PC-3 (cell line): ENCODE results near the gene SPIN4.
"Not testable (repeated sequence)": the region's sequence is repeated elsewhere in the genome, so short reads cannot be mapped to it uniquely, and the experiment has no call there.

Source experiments
- EZH2 ChIP-seq: fragments of 300-600 bp; sonication (generic); IDR thresholded peaks from one replicate; pipeline ENCODE4 v1.6.1; 2017; ENCODE audit warnings: antibody characterized with exemption, mild to moderate bottlenecking, low read length; ENCODE audit not compliant: unreplicated experiment
- TF ChIP-seq, protein P1 (sequence below): fragments of 300-600 bp; sonication (generic); conservative IDR thresholded peaks from 2 replicates; pipeline ENCODE4 v1.5.1; 2017; ENCODE audit warnings: antibody characterized with exemption, low read depth, mild to moderate bottlenecking, low read length

GRCh38 chrX:63367699-63368098 is 16.6 kb upstream of the SPIN4 start:
- TF ChIP-seq, protein P1, sequence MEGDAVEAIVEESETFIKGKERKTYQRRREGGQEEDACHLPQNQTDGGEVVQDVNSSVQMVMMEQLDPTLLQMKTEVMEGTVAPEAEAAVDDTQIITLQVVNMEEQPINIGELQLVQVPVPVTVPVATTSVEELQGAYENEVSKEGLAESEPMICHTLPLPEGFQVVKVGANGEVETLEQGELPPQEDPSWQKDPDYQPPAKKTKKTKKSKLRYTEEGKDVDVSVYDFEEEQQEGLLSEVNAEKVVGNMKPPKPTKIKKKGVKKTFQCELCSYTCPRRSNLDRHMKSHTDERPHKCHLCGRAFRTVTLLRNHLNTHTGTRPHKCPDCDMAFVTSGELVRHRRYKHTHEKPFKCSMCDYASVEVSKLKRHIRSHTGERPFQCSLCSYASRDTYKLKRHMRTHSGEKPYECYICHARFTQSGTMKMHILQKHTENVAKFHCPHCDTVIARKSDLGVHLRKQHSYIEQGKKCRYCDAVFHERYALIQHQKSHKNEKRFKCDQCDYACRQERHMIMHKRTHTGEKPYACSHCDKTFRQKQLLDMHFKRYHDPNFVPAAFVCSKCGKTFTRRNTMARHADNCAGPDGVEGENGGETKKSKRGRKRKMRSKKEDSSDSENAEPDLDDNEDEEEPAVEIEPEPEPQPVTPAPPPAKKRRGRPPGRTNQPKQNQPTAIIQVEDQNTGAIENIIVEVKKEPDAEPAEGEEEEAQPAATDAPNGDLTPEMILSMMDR, result not testable (repeated sequence)
- TF ChIP-seq EZH2, result not testable (repeated sequence)
